WTC11 (cell line): ENCODE measurements around the gene PRAME.

Source experiments
- ATF3 ChIP-seq: sonication (generic); formaldehyde crosslinking; conservative IDR thresholded peaks from 2 replicates; pipeline ENCODE4 v1.8.1; 2022; ENCODE audit warnings: mild to moderate bottlenecking, missing genetic modification reagents
- CBFB ChIP-seq: sonication (generic); formaldehyde crosslinking; IDR thresholded peaks from 2 replicates; pipeline ENCODE4 v1.8.1; 2022; ENCODE audit warnings: mild to moderate bottlenecking, low read depth, missing genetic modification reagents
- CTCF ChIP-seq: fragments of 200-600 bp; IDR thresholded peaks from 2 replicates; pipeline ENCODE4 v1.8.0; 2022; ENCODE audit warnings: antibody characterized with exemption
- JUN ChIP-seq: sonication (generic); formaldehyde crosslinking; IDR thresholded peaks from 2 replicates; pipeline ENCODE4 v1.8.0; 2023; ENCODE audit warnings: mild to moderate bottlenecking, missing genetic modification reagents
- KAT7 ChIP-seq: sonication (generic); formaldehyde crosslinking; IDR thresholded peaks from 2 replicates; pipeline ENCODE4 v1.8.1; 2023; ENCODE audit warnings: missing genetic modification reagents, mild to moderate bottlenecking, borderline replicate concordance
- NR3C1 ChIP-seq: sonication (generic); formaldehyde crosslinking; conservative IDR thresholded peaks from 2 replicates; pipeline ENCODE4 v1.8.1; 2023; ENCODE audit warnings: low read depth, mild to moderate bottlenecking, missing genetic modification reagents
- SP1 ChIP-seq: sonication (generic); formaldehyde crosslinking; conservative IDR thresholded peaks from 2 replicates; pipeline ENCODE4 v1.8.1; 2022; ENCODE audit warnings: missing genetic modification reagents
- TF ChIP-seq, protein P1 (sequence below): sonication (generic); formaldehyde crosslinking; IDR thresholded peaks from 2 replicates; pipeline ENCODE4 v1.8.1; 2022; ENCODE audit warnings: mild to moderate bottlenecking, moderate library complexity, missing genetic modification reagents
- TF ChIP-seq, protein P2 (sequence below): sonication (generic); formaldehyde crosslinking; IDR thresholded peaks from 2 replicates; pipeline ENCODE4 v1.8.1; 2022; ENCODE audit warnings: mild to moderate bottlenecking, missing genetic modification reagents, moderate library complexity, borderline replicate concordance

GRCh38 chr22:22584722-22585121 lies 25.7 kb upstream of the PRAME start:
- TF ChIP-seq KAT7 (CRISPR knock-in tag) (no peak), CTCF (no peak), SP1 (CRISPR knock-in tag) (no peak), NR3C1 (CRISPR knock-in tag) (no peak), CBFB (CRISPR knock-in tag) (no peak), ATF3 (no peak), JUN (CRISPR knock-in tag) (no peak)
- TF ChIP-seq, protein P1, sequence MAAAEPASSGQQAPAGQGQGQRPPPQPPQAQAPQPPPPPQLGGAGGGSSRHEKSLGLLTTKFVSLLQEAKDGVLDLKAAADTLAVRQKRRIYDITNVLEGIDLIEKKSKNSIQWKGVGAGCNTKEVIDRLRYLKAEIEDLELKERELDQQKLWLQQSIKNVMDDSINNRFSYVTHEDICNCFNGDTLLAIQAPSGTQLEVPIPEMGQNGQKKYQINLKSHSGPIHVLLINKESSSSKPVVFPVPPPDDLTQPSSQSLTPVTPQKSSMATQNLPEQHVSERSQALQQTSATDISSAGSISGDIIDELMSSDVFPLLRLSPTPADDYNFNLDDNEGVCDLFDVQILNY (CRISPR knock-in tag): no peak
- TF ChIP-seq, protein P2, sequence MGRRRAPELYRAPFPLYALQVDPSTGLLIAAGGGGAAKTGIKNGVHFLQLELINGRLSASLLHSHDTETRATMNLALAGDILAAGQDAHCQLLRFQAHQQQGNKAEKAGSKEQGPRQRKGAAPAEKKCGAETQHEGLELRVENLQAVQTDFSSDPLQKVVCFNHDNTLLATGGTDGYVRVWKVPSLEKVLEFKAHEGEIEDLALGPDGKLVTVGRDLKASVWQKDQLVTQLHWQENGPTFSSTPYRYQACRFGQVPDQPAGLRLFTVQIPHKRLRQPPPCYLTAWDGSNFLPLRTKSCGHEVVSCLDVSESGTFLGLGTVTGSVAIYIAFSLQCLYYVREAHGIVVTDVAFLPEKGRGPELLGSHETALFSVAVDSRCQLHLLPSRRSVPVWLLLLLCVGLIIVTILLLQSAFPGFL (CRISPR knock-in tag): no peak
